SKM-1 treated with dmso at 0.1 percent for 144 hours (cell line): ENCODE measurements around the gene TLCD1.
"Not testable (repeated sequence)": the region's sequence is repeated elsewhere in the genome, so short reads cannot be mapped to it uniquely, and the experiment has no call there.

Source experiments
- DNase-seq: peaks from one replicate; lab custom pipeline; 2025; ENCODE audit not compliant: unreplicated experiment; lab: John Stamatoyannopoulos, UW

Gene TLCD1

DNA sequence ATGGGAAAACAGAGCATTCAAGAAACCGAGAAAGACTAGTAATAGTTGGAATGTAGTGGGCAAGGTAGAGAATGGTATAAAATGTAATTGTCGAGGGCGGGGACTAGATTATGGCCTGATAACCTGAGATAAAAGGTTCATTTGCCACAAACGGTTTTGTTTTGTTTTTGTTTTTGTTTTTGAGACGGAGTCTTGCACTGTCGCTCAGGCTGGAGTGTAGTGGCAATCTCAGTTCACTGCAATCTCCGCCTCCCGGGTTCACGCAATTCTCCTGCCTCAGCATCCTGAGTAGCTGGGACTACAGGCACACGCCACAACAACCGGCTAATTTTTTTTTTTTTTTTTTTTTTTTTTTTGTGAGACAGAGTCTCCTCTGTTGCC, 3.9 kb upstream of the TLCD1 start:
- no peak for DNase-seq

DNA sequence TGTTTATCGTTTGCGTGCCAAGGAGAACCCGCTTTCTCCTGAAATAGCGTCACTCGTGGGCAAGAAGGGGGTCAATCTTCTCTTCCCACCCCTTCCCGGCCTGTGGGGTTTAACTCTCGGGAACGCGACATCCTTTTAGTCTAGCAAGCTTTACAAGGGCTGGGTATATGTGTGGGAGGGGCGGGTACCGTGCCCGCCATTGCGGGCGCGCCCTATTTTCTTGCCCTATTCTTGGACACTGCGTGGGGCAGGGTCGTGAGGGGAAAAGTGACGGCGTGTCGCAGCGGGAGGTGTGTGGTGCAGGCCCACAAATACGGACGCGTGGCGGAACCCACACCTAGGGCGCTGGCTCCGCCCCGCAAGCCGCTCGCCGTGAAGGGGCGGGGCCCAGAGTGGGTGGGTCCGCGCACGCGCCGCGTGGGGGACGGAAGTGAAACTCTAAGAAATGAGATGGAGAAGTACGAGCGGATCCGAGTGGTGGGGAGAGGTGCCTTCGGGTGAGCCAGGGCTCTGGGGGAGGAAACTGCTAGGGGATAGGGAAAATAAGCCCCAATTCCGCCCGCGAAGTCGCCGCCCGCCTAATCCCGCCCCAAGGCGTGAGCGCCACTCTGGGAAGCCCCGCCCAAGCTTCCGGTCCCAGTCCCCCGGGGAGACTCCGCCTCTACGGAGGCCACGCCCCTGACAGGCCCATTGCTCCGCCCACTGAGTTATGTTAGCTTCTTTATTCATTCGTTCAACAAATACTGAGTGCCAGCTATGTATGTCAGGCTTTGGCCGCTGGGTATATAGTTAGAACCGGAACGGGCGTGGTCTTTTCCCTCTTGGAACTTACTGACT, 2.5 kb upstream of the TLCD1 start, which contains the start of gene NEK8:
TSS of gene NEK8 (plus strand) at position 425 of the 837 bp plus-strand sequence. CDS start at position 451, 26 bp downstream.
- peak; percentile 93 for DNase-seq

DNA sequence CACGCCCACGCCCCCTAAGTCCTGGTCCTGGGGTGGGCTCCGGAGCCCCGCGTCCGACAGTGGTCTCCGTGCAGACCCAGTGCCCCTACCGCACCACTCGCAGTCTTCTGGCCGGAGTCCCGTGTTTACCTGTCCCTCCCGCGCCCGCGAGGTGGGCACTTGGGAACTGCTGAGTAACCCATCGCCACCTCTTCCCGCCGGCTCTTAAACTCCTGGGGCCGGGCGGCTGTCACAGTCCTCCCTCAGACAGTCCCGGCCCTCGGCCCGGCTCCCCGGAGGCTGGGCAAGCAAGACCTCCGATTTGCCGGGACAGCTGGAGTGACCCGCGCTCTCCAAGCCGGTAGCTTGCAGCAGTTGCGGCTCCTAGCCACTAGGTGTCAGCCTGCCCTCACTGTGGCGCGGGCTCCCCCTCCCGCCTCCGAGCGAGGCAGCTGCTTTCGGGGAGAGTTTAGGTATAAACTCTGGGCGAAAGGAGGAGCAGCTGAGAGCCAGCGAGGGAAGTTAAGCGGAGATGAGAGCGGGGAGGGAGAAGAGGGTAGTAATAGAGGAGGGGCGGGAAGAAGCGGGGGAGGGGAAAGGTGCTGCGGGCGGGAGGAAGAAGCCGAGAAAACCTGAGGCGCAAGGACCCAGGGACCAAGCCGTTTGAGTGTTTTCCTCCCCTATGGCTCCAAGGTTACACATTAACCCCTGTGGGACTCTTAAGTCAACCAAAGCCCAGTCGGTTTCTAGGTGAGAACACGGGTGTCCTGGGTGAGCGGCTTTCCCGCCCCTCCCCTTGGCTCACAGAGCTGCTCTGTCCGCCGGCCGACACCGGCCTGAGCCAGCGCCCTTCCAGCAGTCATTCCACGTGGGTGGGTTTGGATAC, 826 bp upstream of the TLCD1 start:
- DNase-seq = peak; percentile 95

- peak; percentile 54 for DNase-seq
These were observed 290 bp downstream of the TLCD1 start for GRCh38 chr17:28725660-28726225.

DNA sequence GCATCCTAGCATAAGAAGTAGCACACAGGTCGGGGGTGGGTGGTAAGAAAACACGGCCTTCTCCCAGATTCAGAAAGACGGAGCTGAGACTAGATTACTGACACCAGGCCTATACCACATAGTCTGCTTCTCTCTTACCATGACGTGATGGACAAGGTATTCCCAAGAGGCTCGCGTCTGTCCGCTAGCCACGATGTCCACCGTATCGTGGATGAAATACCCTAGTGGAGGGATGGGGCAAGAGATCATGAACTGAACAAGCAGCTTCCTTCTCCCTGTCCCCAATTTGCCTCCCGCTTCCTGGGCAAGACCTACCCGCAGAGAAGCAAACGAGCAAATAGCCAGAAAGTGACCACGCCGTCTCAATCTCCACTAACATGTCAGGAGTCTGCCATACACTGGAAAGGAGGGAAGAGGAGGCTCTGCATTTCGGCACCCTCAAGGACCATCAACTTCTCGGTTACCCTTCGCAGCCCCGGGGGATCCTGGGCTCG, 820 bp downstream of the TLCD1 start:
- DNase-seq = peak; percentile 54

- DNase-seq = no peak
These were observed 1.4 kb downstream of the TLCD1 start for GRCh38 chr17:28724500-28725165.

- DNase-seq = not testable (repeated sequence)
These were observed 2.1 kb downstream of the TLCD1 start for GRCh38 chr17:28723836-28724499.

DNA sequence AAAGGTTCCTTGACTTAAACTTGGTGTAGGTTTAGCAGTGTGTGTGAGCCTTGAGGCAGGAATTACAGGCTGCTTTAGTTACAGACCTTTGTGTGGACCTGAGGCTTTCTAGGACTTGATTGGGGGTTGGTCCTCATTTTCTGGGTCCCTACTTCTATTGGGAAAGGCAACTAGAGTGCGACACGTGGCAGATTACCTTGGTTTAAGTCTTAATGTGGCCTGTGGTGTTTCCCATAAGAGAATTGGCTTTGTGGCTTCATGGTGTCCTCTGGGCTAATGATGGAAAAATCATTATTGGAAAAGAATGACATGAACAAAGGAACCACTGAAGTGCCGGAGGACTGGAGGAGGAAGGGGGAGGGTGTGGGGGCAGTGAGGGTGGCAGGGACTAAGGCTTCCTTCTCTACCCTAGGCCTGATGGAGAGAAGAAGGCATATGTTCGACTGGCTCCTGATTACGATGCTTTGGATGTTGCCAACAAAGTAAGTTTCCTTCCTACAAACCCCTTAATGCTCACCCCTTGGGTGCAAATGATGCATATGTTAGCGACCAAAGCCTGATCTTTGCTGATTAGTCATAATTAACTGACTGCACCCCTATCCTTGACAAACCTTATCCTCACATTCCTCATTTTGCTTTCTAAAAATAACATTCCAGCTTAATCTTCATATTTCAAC, 2.7 kb downstream of the TLCD1 start:
- no peak for DNase-seq

- DNase-seq = no peak
These were observed 3.4 kb downstream of the TLCD1 start for GRCh38 chr17:28722417-28723158.

- DNase-seq = not testable (repeated sequence)
These were observed 5.1 kb downstream of the TLCD1 start for GRCh38 chr17:28720997-28721329.

GRCh38 chr17:28720247-28720996, 5.6 kb downstream of the TLCD1 start:
- DNase-seq = no peak

DNA sequence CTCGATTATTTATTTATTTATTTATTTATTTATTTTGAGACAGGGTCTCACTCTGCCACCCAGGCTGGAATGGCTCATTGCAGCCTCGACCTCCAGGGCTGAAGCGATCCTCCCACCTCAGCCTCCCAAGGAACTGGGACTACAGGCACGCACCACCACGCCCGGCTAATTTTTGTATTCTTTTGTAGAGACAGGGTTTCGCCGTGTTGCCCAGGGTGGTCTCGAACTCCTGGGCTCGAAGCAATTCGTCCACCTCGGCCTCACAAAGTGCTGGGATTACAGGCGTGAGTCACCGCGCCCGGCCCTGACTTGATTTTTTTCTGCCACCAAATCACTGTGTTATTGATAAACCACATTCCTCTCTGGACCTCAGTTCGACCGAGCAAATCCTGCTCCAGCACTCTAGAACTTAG, 7.0 kb downstream of the TLCD1 start:
- no peak for DNase-seq

DNA sequence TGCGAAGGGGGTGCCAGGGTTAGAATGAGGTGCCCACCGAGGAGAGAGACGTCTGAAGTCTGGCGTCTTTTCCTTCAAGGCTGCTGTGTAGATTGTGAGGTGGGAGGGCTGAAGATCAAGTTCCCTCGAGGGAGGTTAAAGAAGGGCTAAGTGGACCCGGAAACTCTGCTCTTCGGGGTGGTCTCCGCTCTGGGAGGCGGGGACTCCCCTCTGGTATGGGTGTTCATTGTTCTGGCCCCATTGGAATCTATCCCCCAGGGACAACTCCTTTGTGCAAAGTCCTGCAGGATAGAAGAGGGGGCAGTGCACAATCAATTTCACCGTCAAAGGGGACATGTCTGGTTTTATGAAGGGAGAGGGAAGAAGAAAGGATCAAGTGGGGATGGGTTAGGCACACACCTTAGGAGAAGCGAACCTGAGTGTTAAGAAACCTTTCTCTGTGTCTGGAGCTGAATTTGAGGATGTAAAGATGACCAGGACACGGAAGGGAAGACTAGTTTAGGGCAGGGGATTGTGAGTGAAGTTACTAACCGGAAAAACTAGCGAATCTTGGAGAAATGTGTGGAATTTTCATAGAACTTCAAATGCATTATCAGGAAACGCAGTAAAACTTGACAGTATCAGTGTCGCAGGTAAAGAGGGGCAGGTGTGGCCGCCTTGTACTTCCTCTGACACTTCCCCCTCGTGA, 7.6 kb downstream of the TLCD1 start:
- DNase-seq = no peak

GRCh38 chr17:28717578-28718332, 8.3 kb downstream of the TLCD1 start, which contains the start of gene RAB34:
Gene RAB34, minus strand, starts transcription at chr17:28717868. Its CDS starts 602 bp downstream, at chr17:28717266.
- DNase-seq = no peak

- DNase-seq = no peak
These were observed 9.1 kb downstream of the TLCD1 start for GRCh38 chr17:28716740-28717577.

DNA sequence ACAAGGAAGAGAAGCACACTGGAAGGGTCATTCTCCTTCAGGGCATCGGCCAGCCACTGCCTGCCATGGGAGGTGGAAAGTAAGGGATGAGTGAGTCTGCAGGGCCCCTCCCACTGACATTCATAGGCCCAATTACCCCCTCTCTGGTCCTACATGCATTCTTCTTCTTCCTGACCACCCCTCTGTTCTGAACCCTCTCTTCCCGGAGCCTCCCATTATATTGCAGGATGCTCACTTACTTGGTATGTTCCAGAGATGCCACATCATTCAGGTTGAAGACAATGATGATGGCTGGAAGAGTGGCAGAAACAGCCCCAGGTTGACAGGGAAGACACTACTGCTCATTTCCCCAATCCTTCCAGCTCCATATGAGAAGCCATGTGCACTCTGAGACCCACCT, 10.8 kb downstream of the TLCD1 start:
- DNase-seq = no peak
